ENCODE measurements around the gene ONECUT3. TPM values are rescaled to one million over a fixed set of nuclear protein-coding genes. Genes with fewer than 3 reads are reported as not detected.

Gene ONECUT3
- polyA plus RNA-seq, 1 of the 3 experiments (the other 2 are of a cell fraction): not detected

GRCh38 chr19:1768918-1769644 lies 15.8 kb downstream of the ONECUT3 start:
- H3K4me2 ChIP-seq: no peak overlapping the region
- H3K79me2 ChIP-seq (ENCODE audit: insufficient read depth): no peaks in the 10 kb centered on the region
- peaks cover 8% of the 10 kb centered on the region; the same call in 1 of the 2 replicates for H3K9me3 ChIP-seq
- no peak overlapping the region for H3K9ac ChIP-seq
- TF ChIP-seq FOXJ3 (CRISPR knock-in tag; IDR thresholded peaks at IDR 0.05): no peak
- no peak for TF ChIP-seq ELF1 (IDR thresholded peaks at IDR 0.05)
- no peak for TF ChIP-seq USF1 (IDR thresholded peaks at IDR 0.05; ENCODE audit: borderline replicate concordance, low read depth)
- no peak for TF ChIP-seq RAD21 (IDR thresholded peaks at IDR 0.05; ENCODE audit: low read length)
- TF ChIP-seq TEAD4 (IDR thresholded peaks at IDR 0.05; ENCODE audit: borderline replicate concordance, insufficient read depth): no peak
- TF ChIP-seq PBX3 (IDR thresholded peaks at IDR 0.05): no peak
- TF ChIP-seq USF2 (IDR thresholded peaks at IDR 0.05; ENCODE audit: borderline replicate concordance, low read depth, low read length): no peak
- TF ChIP-seq FOSL2 (IDR thresholded peaks at IDR 0.05; ENCODE audit: borderline replicate concordance, low read depth): no peak
- TF ChIP-seq GATA2 (CRISPR knock-in tag; IDR thresholded peaks at IDR 0.05): no peak
- no peak for TF ChIP-seq TAF1 (IDR thresholded peaks at IDR 0.05; ENCODE audit: borderline replicate concordance, low read depth, low read length)
- TF ChIP-seq CHD2 (IDR thresholded peaks at IDR 0.05; ENCODE audit: low read length, partially characterized antibody): no peak
- TF ChIP-seq RCOR1 (IDR thresholded peaks at IDR 0.05; ENCODE audit: low read length): no peak
- no peak for TF ChIP-seq ZBTB33 (IDR thresholded peaks at IDR 0.05; ENCODE audit: borderline replicate concordance, low read depth)
- no peak for TF ChIP-seq POLR2AphosphoS5 (IDR thresholded peaks at IDR 0.05; ENCODE audit: low read depth, low read length)
- TF ChIP-seq MXI1 (IDR thresholded peaks at IDR 0.05; ENCODE audit: low read depth, low read length): no peak
- no peak for TF ChIP-seq MAX (IDR thresholded peaks at IDR 0.05; ENCODE audit: low read depth)
- no peak for DNase-seq
- peaks cover 3% of the 10 kb centered on the region for H3F3A ChIP-seq (replicated peaks; ENCODE audit: insufficient read depth)
- CTCF ChIA-PET: interaction anchor here (0.7 to 9.3 kb wide), 20 partner anchors 12 to 223 kb away, joined by 3 to 128 read pairs (median 6); partner anchors contain the start of genes TCF3 and UQCR11
- peaks cover 62% of the 10 kb centered on the region for H3K27me3 ChIP-seq (ENCODE audit: insufficient read depth)
- no peaks in the 10 kb centered on the region for H3K9me2 ChIP-seq
- no peak overlapping the region for H2AFZ ChIP-seq (ENCODE audit: low read depth)
- H3K4me3 ChIP-seq (ENCODE audit: low read depth in 2 of 2, low read length in 1 of 2): no peak overlapping the region
- no peak overlapping the region for H3K27ac ChIP-seq (ENCODE audit: low read depth in 2 of 2, low read length in 1 of 2)
- 48% methylated on average over 9 of the region's 9 CpGs for WGBS (ENCODE audit: low lambda C conversion rate)
- H4K20me1 ChIP-seq (ENCODE audit: insufficient read depth): 0 out of 2 replicates have a peak, but pooled peaks cover 4% of the 10 kb centered on the region
- H3K4me1 ChIP-seq (ENCODE audit: control insufficient read depth in 1 of 2, insufficient read depth in 2 of 2, low read depth in 1 of 2, low read length in 1 of 2): no peaks in the 10 kb centered on the region
- no peaks in the 10 kb centered on the region for H3K36me3 ChIP-seq (replicated peaks in 1 of 2; ENCODE audit: control insufficient read depth in 1 of 2, insufficient read depth in 2 of 2, low read length in 1 of 2)
- POLR2A ChIA-PET: no interaction called here
